ENCODE data around the gene PTPRM. TPM values are rescaled to one million over a fixed set of nuclear protein-coding genes. Genes with fewer than 3 reads are reported as not detected.

Gene PTPRM
- total RNA-seq, 4 donors from 2014 or later: 22.5 to 92.5 (median 39.2) TPM

GRCh38 chr18:7789856-7790552, 222.9 kb downstream of the PTPRM start:
- H3K27ac ChIP-seq: peak overlapping the region in 1 of 4 donors; percentile 0
- DNase-seq: no peak
- TF ChIP-seq EP300 (IDR thresholded peaks at IDR 0.05; ENCODE audit: low read depth) (no peak), CTCF (IDR thresholded peaks at IDR 0.05) (peak; percentile 21 to 39 (median 28)), POLR2AphosphoS5 (IDR thresholded peaks at IDR 0.05) (no peak), POLR2A (IDR thresholded peaks at IDR 0.05) (no peak)
- no peak overlapping the region for H3K4me3 ChIP-seq
- intact Hi-C loops (cut with DNase I; ENCODE audit: low total_unique reads): no loop called here
- no peaks in the 10 kb centered on the region for H3K36me3 ChIP-seq
- H3K4me1 ChIP-seq: no peaks in the 10 kb centered on the region
- 20 to 47% methylated on average over 2 to 5 of the region's 5 CpGs for WGBS, 2 donors (ENCODE audit: low coverage in 1 of 2)
- H3K9me3 ChIP-seq: no peaks in the 10 kb centered on the region
- no peaks in the 10 kb centered on the region for H3K27me3 ChIP-seq
- in situ Hi-C loops (cut with MboI; ENCODE audit: low pct_ligation_motif_present in 1 of 4, low pct_unique_long_range_greater_than_20kb in 1 of 4, low sequenced_read_pairs in 3 of 4): loop anchor here in 1 of 4 donors (25.0 kb wide), 1 partner anchor 597 kb away; no protein-coding TSS in a partner anchor

- 80 to 91% methylated on average over 4 to 5 of the region's 5 CpGs for WGBS, 2 donors (ENCODE audit: low coverage in 1 of 2)
- no peak overlapping the region for H3K27ac ChIP-seq
- H3K36me3 ChIP-seq: no peaks in the 10 kb centered on the region
- no peaks in the 10 kb centered on the region for H3K9me3 ChIP-seq
- H3K4me1 ChIP-seq: no peaks in the 10 kb centered on the region
- in situ Hi-C loops (cut with MboI; ENCODE audit: low pct_ligation_motif_present in 1 of 4, low pct_unique_long_range_greater_than_20kb in 1 of 4, low sequenced_read_pairs in 3 of 4): loop anchor here in 1 of 4 donors (25.0 kb wide), 1 partner anchor 594 kb away; no protein-coding TSS in a partner anchor
- no peak overlapping the region for H3K4me3 ChIP-seq
- DNase-seq: no peak
- intact Hi-C loops (cut with DNase I; ENCODE audit: low total_unique reads): no loop called here
- TF ChIP-seq POLR2A (IDR thresholded peaks at IDR 0.05) (no peak), EP300 (IDR thresholded peaks at IDR 0.05; ENCODE audit: low read depth) (no peak), CTCF (IDR thresholded peaks at IDR 0.05) (no peak), POLR2AphosphoS5 (IDR thresholded peaks at IDR 0.05) (no peak)
- no peaks in the 10 kb centered on the region for H3K27me3 ChIP-seq
These were observed 226.0 kb downstream of the PTPRM start for GRCh38 chr18:7793100-7793499.

- no peak overlapping the region for H3K27ac ChIP-seq
- DNase-seq: no peak
- TF ChIP-seq EP300 (IDR thresholded peaks at IDR 0.05; ENCODE audit: low read depth): no peak
- TF ChIP-seq CTCF (IDR thresholded peaks at IDR 0.05): no peak
- TF ChIP-seq POLR2AphosphoS5 (IDR thresholded peaks at IDR 0.05): no peak
- no peaks in the 10 kb centered on the region for H3K9me3 ChIP-seq
- 59% methylated on average over 4 of the region's 4 CpGs; no CpG with 5 or more reads in 1 of the 2 donors for WGBS, 2 donors (ENCODE audit: low coverage in 1 of 2)
- in situ Hi-C loops (cut with MboI; ENCODE audit: low pct_ligation_motif_present in 1 of 4, low pct_unique_long_range_greater_than_20kb in 1 of 4, low sequenced_read_pairs in 3 of 4): loop anchor here in 1 of 4 donors (25.0 kb wide), 1 partner anchor 108 kb away; no protein-coding TSS in a partner anchor
- no peaks in the 10 kb centered on the region for H3K36me3 ChIP-seq
- H3K4me3 ChIP-seq: no peak overlapping the region
- no peaks in the 10 kb centered on the region for H3K4me1 ChIP-seq
- intact Hi-C loops (cut with DNase I; ENCODE audit: low total_unique reads): no loop called here
- no peaks in the 10 kb centered on the region for H3K27me3 ChIP-seq
These were observed 236.9 kb downstream of the PTPRM start for GRCh38 chr18:7803956-7804469.

GRCh38 chr18:7805096-7805495, 238.0 kb downstream of the PTPRM start:
- Histone ChIP-seq H3K36me3 (no peaks in the 10 kb centered on the region), H3K27me3 (no peaks in the 10 kb centered on the region), H3K27ac (no peak overlapping the region), H3K9me3 (no peaks in the 10 kb centered on the region), H3K4me1 (no peaks in the 10 kb centered on the region), H3K4me3 (no peak overlapping the region)
- TF ChIP-seq CTCF (IDR thresholded peaks at IDR 0.05): no peak
- TF ChIP-seq POLR2AphosphoS5 (IDR thresholded peaks at IDR 0.05): no peak
- TF ChIP-seq EP300 (IDR thresholded peaks at IDR 0.05; ENCODE audit: low read depth): no peak
- TF ChIP-seq POLR2A (IDR thresholded peaks at IDR 0.05): no peak
- intact Hi-C loops (cut with DNase I; ENCODE audit: low total_unique reads): no loop called here
- in situ Hi-C loops (cut with MboI; ENCODE audit: low pct_ligation_motif_present in 1 of 4, low pct_unique_long_range_greater_than_20kb in 1 of 4, low sequenced_read_pairs in 3 of 4): loop anchor here in 1 of 4 donors (25.0 kb wide), 1 partner anchor 107 kb away; no protein-coding TSS in a partner anchor
- DNase-seq: no peak
- 85 to 86% methylated on average over 2 of the region's 2 CpGs for WGBS, 2 donors (ENCODE audit: low coverage in 1 of 2)
